Nephron (organoid): ENCODE results near the gene MICAL2.

ENCODE experiments used
- H3K27ac Mint-ChIP-seq, 3 experiments: 2 replicates each; pipeline ENCODE4 v1.8.0; 2020; ENCODE audit warnings: mixed read lengths in 3 of 3, mild to moderate bottlenecking in 2 of 3, moderate library complexity in 1 of 3
- H3K27me3 Mint-ChIP-seq: 2 replicates; pipeline ENCODE4 v1.8.0; 2021; ENCODE audit warnings: low read depth, mild to moderate bottlenecking, moderate library complexity, mixed read lengths
- H3K36me3 Mint-ChIP-seq: 2 replicates; pipeline ENCODE4 v1.8.0; 2020; ENCODE audit warnings: low read depth, mixed read lengths
- H3K4me1 Mint-ChIP-seq: 2 replicates; pipeline ENCODE4 v1.8.0; 2020; ENCODE audit warnings: mixed read lengths
- H3K4me3 Mint-ChIP-seq, 3 experiments: 2 replicates each; pipeline ENCODE4 v1.8.0; 2020; ENCODE audit warnings: mild to moderate bottlenecking in 3 of 3, mixed read lengths in 3 of 3, moderate library complexity in 2 of 3
- H3K9me3 Mint-ChIP-seq: 2 replicates; pipeline ENCODE4 v1.8.0; 2020; ENCODE audit warnings: mixed read lengths
- CTCF ChIP-seq, 3 experiments: fragments of 200-600 bp; sonication (generic); IDR thresholded peaks; one replicate each; pipeline ENCODE4 v1.5.0; 2021; ENCODE audit warnings: antibody characterized with exemption in 3 of 3; ENCODE audit not compliant: unreplicated experiment in 3 of 3

Gene MICAL2

GRCh38 chr11:12174128-12174476 lies 63.7 kb downstream of the MICAL2 start:
- Mint-ChIP-seq H3K9me3 (no peaks in the 10 kb centered on the region), H3K36me3 (no peaks in the 10 kb centered on the region), H3K27ac (no peak overlapping the region), H3K4me1 (peaks cover 32% of the 10 kb centered on the region), H3K27me3 (peaks cover 2% of the 10 kb centered on the region), H3K4me3 (no peak overlapping the region)
- no peak for TF ChIP-seq CTCF (IDR thresholded peaks at IDR 0.05; ENCODE audit: unreplicated experiment in 3 of 3)

GRCh38 chr11:12174477-12175143 lies 64.2 kb downstream of the MICAL2 start:
- H3K4me3 Mint-ChIP-seq: no peak overlapping the region
- no peak for TF ChIP-seq CTCF (IDR thresholded peaks at IDR 0.05; ENCODE audit: unreplicated experiment in 3 of 3)
- no peaks in the 10 kb centered on the region for H3K36me3 Mint-ChIP-seq
- H3K27ac Mint-ChIP-seq: no peak overlapping the region
- H3K27me3 Mint-ChIP-seq: peaks cover 6% of the 10 kb centered on the region
- H3K9me3 Mint-ChIP-seq: no peaks in the 10 kb centered on the region
- peaks cover 33% of the 10 kb centered on the region for H3K4me1 Mint-ChIP-seq

GRCh38 chr11:12175694-12176241 lies 65.4 kb downstream of the MICAL2 start:
- no peaks in the 10 kb centered on the region for H3K9me3 Mint-ChIP-seq
- H3K4me1 Mint-ChIP-seq: peaks cover 30% of the 10 kb centered on the region
- no peak overlapping the region for H3K4me3 Mint-ChIP-seq

GRCh38 chr11:12176410-12176809 lies 66.0 kb downstream of the MICAL2 start:
- Mint-ChIP-seq H3K36me3 (no peaks in the 10 kb centered on the region), H3K27ac (peak overlapping the region in 1 of 3 experiments; percentile 21), H3K27me3 (peaks cover 6% of the 10 kb centered on the region), H3K4me1 (peaks cover 24% of the 10 kb centered on the region), H3K4me3 (no peak overlapping the region), H3K9me3 (no peaks in the 10 kb centered on the region)
- no peak for TF ChIP-seq CTCF (IDR thresholded peaks at IDR 0.05; ENCODE audit: unreplicated experiment in 3 of 3)

More at GRCh38 chr11:12175694-12176241, 65.4 kb downstream of the MICAL2 start:
- Mint-ChIP-seq H3K36me3 (no peaks in the 10 kb centered on the region), H3K27ac (peak overlapping the region in 1 of 3 experiments; percentile 8), H3K27me3 (peaks cover 6% of the 10 kb centered on the region)
- TF ChIP-seq CTCF (IDR thresholded peaks at IDR 0.05; ENCODE audit: unreplicated experiment in 3 of 3): no peak

- H3K9me3 Mint-ChIP-seq: no peaks in the 10 kb centered on the region
- no peak for TF ChIP-seq CTCF (IDR thresholded peaks at IDR 0.05; ENCODE audit: unreplicated experiment in 3 of 3)
- H3K36me3 Mint-ChIP-seq: no peaks in the 10 kb centered on the region
- H3K4me1 Mint-ChIP-seq: peaks cover 31% of the 10 kb centered on the region
- no peak overlapping the region for H3K4me3 Mint-ChIP-seq
- H3K27ac Mint-ChIP-seq: peak overlapping the region in 2 of 3 experiments; percentile 25 to 50
- peaks cover 6% of the 10 kb centered on the region for H3K27me3 Mint-ChIP-seq
Observed at GRCh38 chr11:12177739-12178338, 67.4 kb downstream of the MICAL2 start.
